Panc1 (cell line): Measurements from ENCODE around the gene TRAPPC10.

Source experiments
- CTCF ChIP-seq: fragments of 450-650 bp; IDR thresholded peaks from 2 replicates; pipeline ENCODE4 v1.5.1; 2017; ENCODE audit warnings: mild to moderate bottlenecking
- POLR2AphosphoS5 ChIP-seq: IDR thresholded peaks from 2 replicates; pipeline ENCODE4 v1.6.1; 2012; ENCODE audit warnings: mild to moderate bottlenecking, low read depth, low read length, moderate library complexity

- no peak for TF ChIP-seq CTCF
- TF ChIP-seq POLR2AphosphoS5, result no peak
These were observed 80.1 kb downstream of the TRAPPC10 start for GRCh38 chr21:44092211-44092610.
